A549 (cell line): Measurements from ENCODE around the gene CLASP1.

ENCODE experiments used
- CEBPB ChIP-seq, 2 experiments: fragments of >200 bp in 1 of 2; sonication (Bioruptor Twin) in 1 of 2; formaldehyde crosslinking in 1 of 2; IDR thresholded peaks; 2 replicates each; pipeline ENCODE4 v1.6.1; 2012 to 2016
- CTCF ChIP-seq: fragments of >200 bp; sonication (Bioruptor Twin); formaldehyde crosslinking; IDR thresholded peaks from 3 replicates; pipeline ENCODE4 v1.5.1; 2016
- EP300 ChIP-seq, 2 experiments: fragments of >200 bp; sonication (Bioruptor Twin); formaldehyde crosslinking; IDR thresholded peaks; 2 replicates in 1 of 2; 3 replicates in 1 of 2; pipeline ENCODE4 v1.6.1; 2016 to 2017
- NR3C1 ChIP-seq: fragments of >200 bp; sonication (Bioruptor Twin); formaldehyde crosslinking; IDR thresholded peaks from 3 replicates; pipeline ENCODE4 v1.6.1; 2017
- PBX3 ChIP-seq: IDR thresholded peaks from 2 replicates; pipeline ENCODE4 v1.6.1; 2012
- POLR2A ChIP-seq: IDR thresholded peaks from 2 replicates; pipeline ENCODE4 v1.6.1; 2012; ENCODE audit warnings: mild to moderate bottlenecking, low read length
- RAD21 ChIP-seq, 2 experiments: fragments of >200 bp in 1 of 2; sonication (Bioruptor Twin) in 1 of 2; formaldehyde crosslinking in 1 of 2; IDR thresholded peaks in 1 of 2; conservative IDR thresholded peaks in 1 of 2; 2 replicates in 1 of 2; 3 replicates in 1 of 2; pipeline ENCODE4 v1.6.1; 2012 to 2018; ENCODE audit warnings: inconsistent platforms in 1 of 2
- REST ChIP-seq: fragments of 200-600 bp; sonication (generic); IDR thresholded peaks from 2 replicates; pipeline ENCODE4 v1.6.1; 2016; ENCODE audit warnings: antibody characterized with exemption, mild to moderate bottlenecking, moderate library complexity
- SMC3 ChIP-seq: fragments of >200 bp; sonication (Bioruptor Twin); formaldehyde crosslinking; IDR thresholded peaks from 3 replicates; pipeline ENCODE4 v1.6.1; 2018; ENCODE audit warnings: inconsistent platforms

GRCh38 chr2:121387591-121388325 is 261.5 kb downstream of the CLASP1 start:
- TF ChIP-seq NR3C1 (no peak), POLR2A (no peak), REST (no peak), RAD21 (conservative IDR thresholded peaks at IDR 0.05 in 1 of 2, IDR thresholded peaks at IDR 0.05 in 1 of 2) (no peak), PBX3 (no peak), CEBPB (IDR thresholded peaks at IDR 0.05) (no peak), CTCF (no peak), SMC3 (no peak), EP300 (IDR thresholded peaks at IDR 0.05) (no peak)
